ENCODE data around the gene HSDL1. TPM values are rescaled to one million over a fixed set of nuclear protein-coding genes. Genes with fewer than 3 reads are reported as not detected.
A peak's percentile ranks its signal among the peaks of the same experiment; 100 is the strongest.
"Not testable (repeated sequence)": the region's sequence is repeated elsewhere in the genome, so short reads cannot be mapped to it uniquely, and the experiment has no call there.

The HSDL1 gene
- polyA plus RNA-seq, 6 donors from 2014 or later = 3.5 to 15.5 (median 13.7) TPM

- Mint-ChIP-seq H3K9me3 (no peaks in the 10 kb centered on the region), H3K27me3 (no peaks in the 10 kb centered on the region), H3K36me3 (no peaks in the 10 kb centered on the region), H3K4me1 (peaks cover 11 to 27% (median 20%) of the 10 kb centered on the region in 3 donors), H3K4me3 (peak overlapping the region in 1 of 8 donors; percentile 76), H3K27ac (no peak overlapping the region)
- no peak for DNase-seq
- ATAC-seq (ENCODE audit: low read depth in 2 of 2) = no peak
These were observed 25.0 kb downstream of the HSDL1 start for GRCh38 chr16:84120023-84120422.

- H3K36me3 Mint-ChIP-seq = no peaks in the 10 kb centered on the region
- peak overlapping the region in 2 of 8 donors; percentile 15 to 83 for H3K4me3 Mint-ChIP-seq
- no peak for ATAC-seq (ENCODE audit: low read depth in 2 of 2)
- peaks cover 13 to 25% (median 17%) of the 10 kb centered on the region in 3 donors for H3K4me1 Mint-ChIP-seq
- H3K27ac Mint-ChIP-seq = no peak overlapping the region
- DNase-seq = no peak
- no peaks in the 10 kb centered on the region for H3K27me3 Mint-ChIP-seq
- H3K9me3 Mint-ChIP-seq = no peaks in the 10 kb centered on the region
These were observed 25.6 kb downstream of the HSDL1 start for GRCh38 chr16:84119368-84119767.

GRCh38 chr16:84118315-84118714, 26.7 kb downstream of the HSDL1 start:
- Mint-ChIP-seq H3K27ac (peak overlapping the region in 1 of 6 donors; percentile 23), H3K4me1 (peaks cover 15 to 26% (median 19%) of the 10 kb centered on the region in 3 donors), H3K4me3 (peak overlapping the region in 6 of 8 donors; percentile 26 to 96 (median 58))
- not testable (repeated sequence) for DNase-seq; H3K9me3 Mint-ChIP-seq; ATAC-seq (ENCODE audit: low read depth in 2 of 2); H3K36me3 Mint-ChIP-seq; H3K27me3 Mint-ChIP-seq

GRCh38 chr16:84117494-84117843, 27.5 kb downstream of the HSDL1 start:
- peak overlapping the region; percentile 44 to 96 (median 94) for H3K27ac Mint-ChIP-seq
- no peak for DNase-seq
- no peaks in the 10 kb centered on the region for H3K36me3 Mint-ChIP-seq
- no peaks in the 10 kb centered on the region for H3K27me3 Mint-ChIP-seq
- peaks cover 15 to 26% (median 19%) of the 10 kb centered on the region in 3 donors for H3K4me1 Mint-ChIP-seq
- peak overlapping the region; percentile 89 to 97 (median 92) for H3K4me3 Mint-ChIP-seq
- ATAC-seq (ENCODE audit: low read depth in 2 of 2) = no peak
- H3K9me3 Mint-ChIP-seq = no peaks in the 10 kb centered on the region

- peak; percentile 81 to 82 for ATAC-seq (ENCODE audit: low read depth in 2 of 2)
- Mint-ChIP-seq H3K4me1 (peaks cover 15 to 26% (median 19%) of the 10 kb centered on the region in 3 donors), H3K9me3 (no peaks in the 10 kb centered on the region), H3K27me3 (no peaks in the 10 kb centered on the region), H3K4me3 (peak within 1 kb of the TSS; percentile 89 to 97 (median 94)), H3K36me3 (no peaks in the 10 kb centered on the region), H3K27ac (peak within 1 kb of the TSS; percentile 94 to 98 (median 96))
- DNase-seq = peak; percentile 98
These were observed 28.1 kb downstream of the HSDL1 start, which contains the start of gene MBTPS1 for GRCh38 chr16:84116720-84117493. Gene MBTPS1, minus strand, starts transcription at chr16:84116942. Its CDS starts 15,159 bp downstream, at chr16:84101783.

GRCh38 chr16:84115919-84116719, 28.9 kb downstream of the HSDL1 start:
- Mint-ChIP-seq H3K9me3 (no peaks in the 10 kb centered on the region), H3K27me3 (no peaks in the 10 kb centered on the region), H3K4me1 (peaks cover 19 to 28% (median 21%) of the 10 kb centered on the region in 3 donors), H3K36me3 (no peaks in the 10 kb centered on the region), H3K27ac (peak overlapping the region; percentile 94 to 98 (median 96)), H3K4me3 (peak overlapping the region; percentile 89 to 97 (median 94))
- ATAC-seq (ENCODE audit: low read depth in 2 of 2) (peak; percentile 47 to 53), DNase-seq (no peak)

- peaks cover 34 to 36% (median 35%) of the 10 kb centered on the region in 3 donors for H3K4me1 Mint-ChIP-seq
- H3K27ac Mint-ChIP-seq; H3K4me3 Mint-ChIP-seq; H3K9me3 Mint-ChIP-seq; ATAC-seq (ENCODE audit: low read depth in 2 of 2); DNase-seq; H3K36me3 Mint-ChIP-seq; H3K27me3 Mint-ChIP-seq: not testable (repeated sequence)
These were observed 33.0 kb downstream of the HSDL1 start for GRCh38 chr16:84111949-84112348.

- Mint-ChIP-seq H3K36me3 (peaks cover 0 to 2% of the 10 kb centered on the region in 2 donors), H3K9me3 (no peaks in the 10 kb centered on the region), H3K4me1 (peaks cover 38 to 40% (median 38%) of the 10 kb centered on the region in 3 donors), H3K27ac (peak overlapping the region in 1 of 6 donors; percentile 96), H3K27me3 (no peaks in the 10 kb centered on the region), H3K4me3 (peak overlapping the region in 1 of 8 donors; percentile 41)
- DNase-seq (no peak), ATAC-seq (ENCODE audit: low read depth in 2 of 2) (no peak)
These were observed 33.5 kb downstream of the HSDL1 start for GRCh38 chr16:84111525-84111924.

GRCh38 chr16:84110527-84110926, 34.5 kb downstream of the HSDL1 start:
- Mint-ChIP-seq H3K27ac (peak overlapping the region in 4 of 6 donors; percentile 17 to 39 (median 34)), H3K36me3 (peaks cover 0 to 5% of the 10 kb centered on the region in 2 donors), H3K4me1 (peaks cover 37 to 43% (median 41%) of the 10 kb centered on the region in 3 donors), H3K27me3 (no peaks in the 10 kb centered on the region), H3K4me3 (peak overlapping the region in 1 of 8 donors; percentile 43), H3K9me3 (no peaks in the 10 kb centered on the region)
- ATAC-seq (ENCODE audit: low read depth in 2 of 2) (no peak), DNase-seq (no peak)

GRCh38 chr16:84109598-84110335, 35.2 kb downstream of the HSDL1 start:
- Mint-ChIP-seq H3K27me3 (no peaks in the 10 kb centered on the region), H3K4me1 (peaks cover 38 to 44% (median 44%) of the 10 kb centered on the region in 3 donors), H3K27ac (peak overlapping the region in 1 of 6 donors; percentile 42), H3K9me3 (no peaks in the 10 kb centered on the region), H3K4me3 (no peak overlapping the region), H3K36me3 (peaks cover 0 to 5% of the 10 kb centered on the region in 2 donors)
- DNase-seq (no peak), ATAC-seq (ENCODE audit: low read depth in 2 of 2) (no peak)

- ATAC-seq (ENCODE audit: low read depth in 2 of 2) = no peak
- DNase-seq = no peak
- peaks cover 0 to 5% of the 10 kb centered on the region in 2 donors for H3K36me3 Mint-ChIP-seq
- peaks cover 38 to 44% (median 43%) of the 10 kb centered on the region in 3 donors for H3K4me1 Mint-ChIP-seq
- no peaks in the 10 kb centered on the region for H3K9me3 Mint-ChIP-seq
- no peaks in the 10 kb centered on the region for H3K27me3 Mint-ChIP-seq
- H3K27ac Mint-ChIP-seq = no peak overlapping the region
- peak overlapping the region in 1 of 8 donors; percentile 60 for H3K4me3 Mint-ChIP-seq
These were observed 37.1 kb downstream of the HSDL1 start for GRCh38 chr16:84107921-84108320.

- peaks cover 38 to 43% (median 42%) of the 10 kb centered on the region in 3 donors for H3K4me1 Mint-ChIP-seq
- H3K36me3 Mint-ChIP-seq = peaks cover 0 to 5% of the 10 kb centered on the region in 2 donors
- no peaks in the 10 kb centered on the region for H3K9me3 Mint-ChIP-seq
- H3K27me3 Mint-ChIP-seq = no peaks in the 10 kb centered on the region
- peak overlapping the region in 3 of 6 donors; percentile 55 to 91 (median 80) for H3K27ac Mint-ChIP-seq
- peak overlapping the region in 1 of 8 donors; percentile 1 for H3K4me3 Mint-ChIP-seq
- DNase-seq (no peak), ATAC-seq (ENCODE audit: low read depth in 2 of 2) (no peak)
These were observed 38.8 kb downstream of the HSDL1 start for GRCh38 chr16:84105948-84106740.
